H1 (cell line): ENCODE data around the gene ZDHHC9. TPM values are rescaled to one million over a fixed set of nuclear protein-coding genes. Genes with fewer than 3 reads are reported as not detected.

Experiments used
- CTCF ChIA-PET: fragments of 300-600 bp; sonication (Branson Sonifier 250); formaldehyde crosslinking; loops from one replicate; lab custom pipeline; 2021; ENCODE audit not compliant: partially characterized antibody; lab: Charles Lee
- POLR2A ChIA-PET: fragments of 300-600 bp; sonication (Branson Sonifier 250); formaldehyde crosslinking; loops from one replicate; lab custom pipeline; 2021; ENCODE audit warnings: inconsistent platforms; ENCODE audit not compliant: partially characterized antibody; lab: Charles Lee
- DNase-seq, 2 experiments: peaks; one replicate each; pipeline versions ENCODE4 v3.0.0 to v3.0.0-alpha.2; 2010 to 2022; ENCODE audit warnings: low spot score in 2 of 2, low read depth in 1 of 2, mixed read lengths in 1 of 2
- FAIRE-seq: peaks from 2 replicates; lab custom pipeline; 2011; peaks lifted over from hg19 to GRCh38; lab: Jason Lieb, UNC
- H2AFZ ChIP-seq: 2 replicates; pipeline ENCODE4 v1.8.1; 2012; ENCODE audit warnings: low read length, inconsistent platforms
- H2AK5ac ChIP-seq: 2 replicates; pipeline ENCODE4 v1.6.1; 2013; ENCODE audit warnings: low read depth, low read length
- H2BK120ac ChIP-seq: replicated peaks from 2 replicates; pipeline ENCODE3; 2013; ENCODE audit warnings: low read depth, low read length, inconsistent platforms
- H2BK12ac ChIP-seq: 2 replicates; pipeline ENCODE4 v1.6.1; 2013; ENCODE audit warnings: low read depth, low read length
- H2BK15ac ChIP-seq: 2 replicates; pipeline ENCODE4 v1.6.1; 2013; ENCODE audit warnings: low read length
- H2BK20ac ChIP-seq: 2 replicates; pipeline ENCODE4 v1.6.1; 2013; ENCODE audit warnings: low read length
- H2BK5ac ChIP-seq: 2 replicates; pipeline ENCODE4 v1.6.1; 2013; ENCODE audit warnings: low read depth, low read length
- H3K14ac ChIP-seq: 2 replicates; pipeline ENCODE4 v1.6.1; 2013; ENCODE audit warnings: inconsistent platforms; ENCODE audit not compliant: insufficient read length
- H3K18ac ChIP-seq: 2 replicates; pipeline ENCODE4 v1.6.1; 2013; ENCODE audit warnings: low read length; ENCODE audit errors: extremely low read depth
- H3K23ac ChIP-seq: 2 replicates; pipeline ENCODE4 v1.6.1; 2013; ENCODE audit warnings: inconsistent platforms; ENCODE audit not compliant: insufficient read length
- H3K23me2 ChIP-seq: 2 replicates; pipeline ENCODE4 v1.6.1; 2013; ENCODE audit warnings: low read depth, low read length
- H3K27ac ChIP-seq: 2 replicates; pipeline ENCODE4 v1.6.1; 2011; ENCODE audit warnings: low read depth, low read length, inconsistent platforms
- H3K27me3 ChIP-seq, 4 experiments: replicated peaks in 1 of 4; 1 replicate in 1 of 4; 2 replicates in 3 of 4; pipeline versions ENCODE4 v1.6.1 to v1.8.1; 2011 to 2013; ENCODE audit warnings: low read length in 3 of 4, mild to moderate bottlenecking in 3 of 4, inconsistent platforms in 2 of 4, mixed read lengths in 2 of 4, moderate library complexity in 1 of 4; ENCODE audit not compliant: control insufficient read depth in 3 of 4, insufficient read depth in 3 of 4; ENCODE audit errors: extremely low read depth in 1 of 4
- H3K36me3 ChIP-seq, 4 experiments: 2 replicates each; pipeline versions ENCODE4 v1.6.1 to v1.8.1; 2011 to 2013; ENCODE audit warnings: mild to moderate bottlenecking in 4 of 4, low read length in 3 of 4, moderate library complexity in 2 of 4, control low read depth in 1 of 4, inconsistent platforms in 1 of 4; ENCODE audit not compliant: insufficient read depth in 4 of 4, control insufficient read depth in 2 of 4
- H3K4ac ChIP-seq: replicated peaks from 2 replicates; pipeline ENCODE3; 2013; ENCODE audit warnings: low read length, low read depth, mixed read lengths, inconsistent platforms; ENCODE audit not compliant: insufficient read length
- H3K4me1 ChIP-seq, 4 experiments: replicated peaks in 1 of 4; 1 replicate in 1 of 4; 2 replicates in 3 of 4; pipeline versions ENCODE4 v1.6.1 to v1.8.1; 2011 to 2013; ENCODE audit warnings: low read length in 3 of 4, inconsistent platforms in 2 of 4, mixed read lengths in 1 of 4; ENCODE audit not compliant: insufficient read depth in 4 of 4, control insufficient read depth in 3 of 4
- H3K4me2 ChIP-seq, 2 experiments: 2 replicates each; pipeline versions ENCODE4 v1.6.1 to v1.8.1; 2011 to 2013; ENCODE audit warnings: low read depth in 2 of 2, low read length in 2 of 2, control low read depth in 1 of 2, inconsistent platforms in 1 of 2, mild to moderate bottlenecking in 1 of 2; ENCODE audit not compliant: insufficient read depth in 1 of 2
- H3K4me3 ChIP-seq, 4 experiments: fragments of 200-600, 300-600 bp in 1 of 4; sonication (generic), shearing (Covaris generic), sonication (Bioruptor Twin) in 1 of 4; 2 replicates each; pipeline versions ENCODE4 v1.5.1 to v1.8.1; 2011 to 2016; ENCODE audit warnings: low read length in 4 of 4, low read depth in 3 of 4, control low read depth in 2 of 4, inconsistent platforms in 2 of 4, mild to moderate bottlenecking in 2 of 4, mixed read lengths in 1 of 4, moderate library complexity in 1 of 4; ENCODE audit not compliant: insufficient read depth in 2 of 4; ENCODE audit errors: extremely low read depth in 1 of 4
- H3K56ac ChIP-seq: replicated peaks from 2 replicates; pipeline ENCODE3; 2013; ENCODE audit warnings: low read depth, mild to moderate bottlenecking, mixed read lengths, low read length, inconsistent platforms; ENCODE audit not compliant: insufficient read length
- H3K79me1 ChIP-seq: 2 replicates; pipeline ENCODE4 v1.6.1; 2013; ENCODE audit warnings: low read depth, low read length, control low read depth
- H3K79me2 ChIP-seq, 2 experiments: 2 replicates each; pipeline versions ENCODE4 v1.6.1 to v1.8.1; 2012 to 2013; ENCODE audit warnings: low read length in 2 of 2, mild to moderate bottlenecking in 2 of 2, inconsistent platforms in 1 of 2; ENCODE audit not compliant: insufficient read depth in 2 of 2, control insufficient read depth in 1 of 2
- H3K9ac ChIP-seq, 4 experiments: replicated peaks in 1 of 4; 1 replicate in 1 of 4; 2 replicates in 3 of 4; pipeline versions ENCODE4 v1.6.1 to v1.8.1; 2011 to 2013; ENCODE audit warnings: low read depth in 3 of 4, low read length in 3 of 4, control low read depth in 2 of 4, mild to moderate bottlenecking in 2 of 4, moderate library complexity in 2 of 4, inconsistent platforms in 1 of 4; ENCODE audit errors: extremely low read depth in 1 of 4
- H3K9me3 ChIP-seq, 2 experiments: 2 replicates each; pipeline versions ENCODE4 v1.6.1 to v1.8.1; 2012 to 2013; ENCODE audit warnings: mild to moderate bottlenecking in 2 of 2, moderate library complexity in 2 of 2, control low read depth in 1 of 2, inconsistent platforms in 1 of 2, low read depth in 1 of 2, low read length in 1 of 2, mixed read lengths in 1 of 2; ENCODE audit not compliant: insufficient read depth in 2 of 2
- H4K20me1 ChIP-seq, 2 experiments: replicated peaks in 1 of 2; 2 replicates each; pipeline versions ENCODE3 to v1.8.1; 2011 to 2013; ENCODE audit warnings: inconsistent platforms in 2 of 2, low read length in 2 of 2, mild to moderate bottlenecking in 1 of 2; ENCODE audit not compliant: insufficient read depth in 2 of 2, control insufficient read depth in 1 of 2
- H4K5ac ChIP-seq: 2 replicates; pipeline ENCODE4 v1.6.1; 2013; ENCODE audit warnings: low read length, low read depth, mixed read lengths, inconsistent platforms; ENCODE audit not compliant: insufficient read length
- H4K8ac ChIP-seq: 2 replicates; pipeline ENCODE4 v1.8.0; 2013; ENCODE audit warnings: mild to moderate bottlenecking, moderate library complexity, low read length, inconsistent platforms; ENCODE audit not compliant: insufficient read depth; ENCODE audit errors: extremely low read depth
- H4K91ac ChIP-seq: replicated peaks from 2 replicates; pipeline ENCODE3; 2013; ENCODE audit warnings: low read length, mixed read lengths, inconsistent platforms; ENCODE audit not compliant: insufficient read length
- CBX8 ChIP-seq: fragments of 300-800, 300-1000 bp; sonication (generic); IDR thresholded peaks from 2 replicates; pipeline ENCODE4 v1.7.1; 2016; ENCODE audit warnings: low read depth, low read length, borderline replicate concordance
- JUN ChIP-seq: IDR thresholded peaks from 2 replicates; pipeline ENCODE4 v1.6.1; 2011; ENCODE audit warnings: low read depth, mild to moderate bottlenecking, improper control_type of control experiment, low read length
- POLR2A ChIP-seq, 2 experiments: IDR thresholded peaks; 1 replicate in 1 of 2; 2 replicates in 1 of 2; pipeline ENCODE4 v1.6.1; 2011; ENCODE audit warnings: low read depth in 2 of 2, low read length in 2 of 2, mild to moderate bottlenecking in 2 of 2; ENCODE audit errors: control extremely low read depth in 1 of 2
- WGBS, 2 experiments: shearing (Covaris generic) in 1 of 2; methylation state at CpG; one replicate each; pipeline versions ENCODE4 v1.1.6 to v1.1.7; 2013 to 2015; ENCODE audit warnings: low lambda C conversion rate in 2 of 2, mixed read lengths in 2 of 2, inconsistent platforms in 1 of 2, low coverage in 1 of 2, missing lambda C conversion rate in 1 of 2; ENCODE audit not compliant: insufficient replicate concordance in 2 of 2, insufficient coverage in 1 of 2, insufficient read length in 1 of 2; ENCODE audit errors: extremely low coverage in 1 of 2, missing lambda C conversion rate in 1 of 2; 5-methylcytosine and 5-hydroxymethylcytosine counted together
- polyA plus RNA-seq, 7 experiments: library from polyadenylated mRNA; depleted of rRNA in 3 of 7; stranded (reverse) in 5 of 7; unstranded in 2 of 7; fragments of >200 nt in 5 of 7; fragments of 200-250 nt in 2 of 7; gene quantifications; 1 replicate in 5 of 7; 2 replicates in 1 of 7; 4 replicates in 1 of 7; pipeline versions ENCODE4 v1.2.1 to v1.2.3, GENCODE V29; 2011 to 2013; ENCODE audit warnings: missing spikeins in 2 of 7, mixed read lengths in 2 of 7
- total RNA-seq: library from RNA; stranded (reverse); fragmentation: NEBNext Ultra II Directional; extraction: Animal tissue kit (Norgen Biotek cat#: 25700); gene quantifications from 2 replicates; pipeline ENCODE4 v1.2.1, GENCODE V29; 2021
- TF ChIP-seq, protein P1 (sequence below): IDR thresholded peaks from 2 replicates; pipeline ENCODE4 v1.6.1; 2012; ENCODE audit warnings: inconsistent platforms
- TF ChIP-seq, protein P2 (sequence below), 3 experiments: IDR thresholded peaks; 1 replicate in 2 of 3; 2 replicates in 1 of 3; pipeline versions ENCODE4 v1.5.1 to v1.6.1; 2011; ENCODE audit warnings: low read length in 3 of 3, mild to moderate bottlenecking in 3 of 3, inconsistent platforms in 2 of 3, low read depth in 1 of 3, moderate library complexity in 1 of 3; ENCODE audit not compliant: insufficient read depth in 1 of 3; ENCODE audit errors: control extremely low read depth in 1 of 3
- TF ChIP-seq, protein P3 (sequence below): IDR thresholded peaks from 2 replicates; pipeline ENCODE4 v1.6.1; 2012; ENCODE audit warnings: inconsistent platforms

The ZDHHC9 gene
- total and polyA plus RNA-seq, 2 of the 8 experiments (the other 6 are each of a cell fraction or from before 2014, with no cell fraction given) = 18.1 to 28.3 TPM

DNA sequence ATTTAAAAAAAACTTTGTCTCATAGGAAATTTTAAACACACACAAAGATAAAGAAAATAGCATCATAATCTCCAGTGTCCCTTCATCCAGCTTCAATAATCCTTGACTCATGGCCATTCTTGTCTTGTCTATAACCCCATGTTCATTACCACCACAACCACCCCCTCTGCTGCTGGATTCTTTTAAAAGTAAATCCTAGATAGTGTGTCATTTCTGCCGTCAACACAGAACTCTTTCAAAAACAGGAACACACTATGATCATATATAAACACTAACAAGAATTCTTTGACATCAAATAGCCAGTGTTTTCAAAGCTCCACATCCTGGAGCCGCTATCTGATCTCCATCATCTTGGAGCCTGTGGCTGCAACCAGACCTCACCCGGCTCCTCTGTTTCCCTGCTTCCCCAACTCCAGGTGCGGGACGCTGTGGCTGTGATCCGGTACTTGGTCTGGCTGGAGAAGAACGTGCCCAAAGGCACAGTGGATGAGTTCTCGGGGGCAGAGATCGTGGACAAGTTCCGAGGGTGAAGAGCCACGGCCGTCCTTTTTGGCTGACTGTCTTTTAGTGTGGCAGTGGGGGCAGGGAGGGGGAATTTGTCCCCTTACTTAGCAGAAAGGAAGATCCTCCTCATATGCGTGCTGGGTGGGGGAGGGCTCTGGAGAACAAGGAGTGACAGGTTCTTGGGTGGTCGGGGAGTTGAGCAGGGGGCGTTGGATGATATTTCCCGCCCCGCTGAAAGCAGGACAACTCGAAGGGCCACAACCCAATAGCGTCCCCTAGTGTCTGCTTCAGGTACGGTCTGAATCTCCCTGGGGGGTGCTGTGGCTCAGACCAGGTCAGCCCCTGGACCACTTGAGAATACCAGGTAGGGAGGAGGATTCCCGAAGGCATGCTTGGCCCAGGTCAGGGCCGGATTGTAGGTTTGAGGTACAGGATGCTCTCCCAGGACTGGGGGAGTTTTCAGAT lies 89.3 kb downstream of the ZDHHC9 start:
- no peak overlapping the region for H2BK120ac ChIP-seq
- no peak overlapping the region for H3K56ac ChIP-seq
- H3K14ac ChIP-seq = no peak overlapping the region
- no peak overlapping the region for H2AK5ac ChIP-seq
- H4K20me1 ChIP-seq = no peaks in the 10 kb centered on the region
- DNase-seq (peak in 1 of 2 experiments; percentile 81), FAIRE-seq (no peak)
- H3K79me2 ChIP-seq = no peaks in the 10 kb centered on the region
- no peak overlapping the region for H3K4ac ChIP-seq
- H3K9ac ChIP-seq = no peak overlapping the region
- H2BK20ac ChIP-seq = no peak overlapping the region
- H2BK15ac ChIP-seq = no peak overlapping the region
- no peaks in the 10 kb centered on the region for H3K23me2 ChIP-seq
- no peak overlapping the region for H3K18ac ChIP-seq
- peak overlapping the region; percentile 51; the same call in 1 of the 2 replicates for H2AFZ ChIP-seq
- no peaks in the 10 kb centered on the region for H3K9me3 ChIP-seq
- H2BK12ac ChIP-seq = no peak overlapping the region
- no peak overlapping the region for H3K23ac ChIP-seq
- no peak overlapping the region for H3K27ac ChIP-seq
- 63% methylated on average over 20 of the region's 22 CpGs; no CpG with 5 or more reads in 1 of the 2 experiments for WGBS, 2 experiments
- H4K5ac ChIP-seq = no peak overlapping the region
- H3K79me1 ChIP-seq = no peaks in the 10 kb centered on the region
- H2BK5ac ChIP-seq = no peak overlapping the region
- H4K91ac ChIP-seq = no peak overlapping the region
- H4K8ac ChIP-seq = no peak overlapping the region; the same call in 1 of the 2 replicates
- ChIA-PET POLR2A (interaction anchor here (1.0 kb wide), 1 partner anchor 117 kb away, joined by 4 read pairs; no protein-coding TSS in a partner anchor), CTCF (interaction anchor here (0.6 to 5.7 kb wide), 32 partner anchors 8 to 153 kb away, joined by 3 to 48 read pairs (median 4); no protein-coding TSS in a partner anchor)
- no peaks in the 10 kb centered on the region for H3K4me1 ChIP-seq
- no peaks in the 10 kb centered on the region for H3K27me3 ChIP-seq
- H3K4me2 ChIP-seq = peak overlapping the region in 1 of 2 experiments; percentile 13; a peak in 1 of 4 replicates
- H3K36me3 ChIP-seq = no peaks in the 10 kb centered on the region
- H3K4me3 ChIP-seq = no peak overlapping the region
- TF ChIP-seq POLR2A (IDR thresholded peaks at IDR 0.05; ENCODE audit: control extremely low read depth in 1 of 2, low read depth in 2 of 2, low read length in 2 of 2) (no peak), JUN (no peak), CBX8 (no peak)
- TF ChIP-seq, protein P1, sequence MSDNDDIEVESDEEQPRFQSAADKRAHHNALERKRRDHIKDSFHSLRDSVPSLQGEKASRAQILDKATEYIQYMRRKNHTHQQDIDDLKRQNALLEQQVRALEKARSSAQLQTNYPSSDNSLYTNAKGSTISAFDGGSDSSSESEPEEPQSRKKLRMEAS = 0 out of 2 replicates have a peak, but pooled peaks have one; percentile 33
- TF ChIP-seq, protein P2, sequence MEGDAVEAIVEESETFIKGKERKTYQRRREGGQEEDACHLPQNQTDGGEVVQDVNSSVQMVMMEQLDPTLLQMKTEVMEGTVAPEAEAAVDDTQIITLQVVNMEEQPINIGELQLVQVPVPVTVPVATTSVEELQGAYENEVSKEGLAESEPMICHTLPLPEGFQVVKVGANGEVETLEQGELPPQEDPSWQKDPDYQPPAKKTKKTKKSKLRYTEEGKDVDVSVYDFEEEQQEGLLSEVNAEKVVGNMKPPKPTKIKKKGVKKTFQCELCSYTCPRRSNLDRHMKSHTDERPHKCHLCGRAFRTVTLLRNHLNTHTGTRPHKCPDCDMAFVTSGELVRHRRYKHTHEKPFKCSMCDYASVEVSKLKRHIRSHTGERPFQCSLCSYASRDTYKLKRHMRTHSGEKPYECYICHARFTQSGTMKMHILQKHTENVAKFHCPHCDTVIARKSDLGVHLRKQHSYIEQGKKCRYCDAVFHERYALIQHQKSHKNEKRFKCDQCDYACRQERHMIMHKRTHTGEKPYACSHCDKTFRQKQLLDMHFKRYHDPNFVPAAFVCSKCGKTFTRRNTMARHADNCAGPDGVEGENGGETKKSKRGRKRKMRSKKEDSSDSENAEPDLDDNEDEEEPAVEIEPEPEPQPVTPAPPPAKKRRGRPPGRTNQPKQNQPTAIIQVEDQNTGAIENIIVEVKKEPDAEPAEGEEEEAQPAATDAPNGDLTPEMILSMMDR (IDR thresholded peaks at IDR 0.05; ENCODE audit: control extremely low read depth in 1 of 3, insufficient read depth in 1 of 3, low read depth in 1 of 3, low read length in 3 of 3) = peak in 2 of 3 experiments; percentile 76 to 86; a peak in 3 of 4 replicates
- TF ChIP-seq, protein P3, sequence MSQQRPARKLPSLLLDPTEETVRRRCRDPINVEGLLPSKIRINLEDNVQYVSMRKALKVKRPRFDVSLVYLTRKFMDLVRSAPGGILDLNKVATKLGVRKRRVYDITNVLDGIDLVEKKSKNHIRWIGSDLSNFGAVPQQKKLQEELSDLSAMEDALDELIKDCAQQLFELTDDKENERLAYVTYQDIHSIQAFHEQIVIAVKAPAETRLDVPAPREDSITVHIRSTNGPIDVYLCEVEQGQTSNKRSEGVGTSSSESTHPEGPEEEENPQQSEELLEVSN = peak; percentile 66
